Measurements from ENCODE around the gene TBCCD1.
"Not testable (repeated sequence)": the region's sequence is repeated elsewhere in the genome, so short reads cannot be mapped to it uniquely, and the experiment has no call there.

TBCCD1 gene

GRCh38 chr3:186596568-186597287, 29.6 kb upstream of the TBCCD1 start:
- DNase-seq: no peak

- DNase-seq: no peak
These were observed 27.5 kb upstream of the TBCCD1 start for GRCh38 chr3:186594591-186595113.

DNA sequence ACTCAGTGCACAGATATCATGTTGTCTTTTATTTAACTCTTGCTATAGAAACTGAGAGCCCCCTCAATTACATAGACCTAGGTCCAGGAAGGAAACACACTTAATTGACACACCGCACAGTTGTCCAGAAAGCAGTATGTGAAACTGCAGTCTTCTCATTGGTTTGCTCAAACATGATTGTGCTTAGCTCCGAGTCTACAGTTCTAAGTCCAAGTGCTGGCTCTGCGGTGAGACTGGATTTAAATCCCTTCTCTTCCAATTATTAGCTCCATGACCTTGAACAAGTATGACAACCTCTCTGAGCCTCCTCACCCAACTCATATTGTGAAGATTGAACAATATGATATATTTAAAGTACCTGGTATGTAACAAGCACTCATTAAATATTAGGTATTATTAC, 26.7 kb upstream of the TBCCD1 start:
- DNase-seq: no peak

DNA sequence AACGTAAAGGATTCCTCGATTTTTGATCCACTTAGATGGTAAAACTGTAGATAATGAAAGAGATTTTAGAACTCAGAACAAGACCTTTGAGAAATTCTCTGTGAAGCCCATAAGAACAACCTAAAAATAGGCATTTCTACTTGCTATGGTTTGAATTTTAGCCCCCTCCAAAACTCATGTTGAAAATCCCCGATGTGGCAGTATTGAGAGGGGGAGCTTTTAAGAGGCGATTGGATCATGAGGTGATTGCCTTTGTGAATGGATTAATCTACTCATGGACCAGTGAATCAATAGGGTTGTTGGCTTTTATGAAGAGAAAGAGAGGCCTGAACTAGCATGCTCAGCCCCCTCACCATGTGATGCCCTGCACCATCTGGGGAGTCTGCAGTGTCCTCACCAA, 25.5 kb upstream of the TBCCD1 start:
- DNase-seq: no peak

DNA sequence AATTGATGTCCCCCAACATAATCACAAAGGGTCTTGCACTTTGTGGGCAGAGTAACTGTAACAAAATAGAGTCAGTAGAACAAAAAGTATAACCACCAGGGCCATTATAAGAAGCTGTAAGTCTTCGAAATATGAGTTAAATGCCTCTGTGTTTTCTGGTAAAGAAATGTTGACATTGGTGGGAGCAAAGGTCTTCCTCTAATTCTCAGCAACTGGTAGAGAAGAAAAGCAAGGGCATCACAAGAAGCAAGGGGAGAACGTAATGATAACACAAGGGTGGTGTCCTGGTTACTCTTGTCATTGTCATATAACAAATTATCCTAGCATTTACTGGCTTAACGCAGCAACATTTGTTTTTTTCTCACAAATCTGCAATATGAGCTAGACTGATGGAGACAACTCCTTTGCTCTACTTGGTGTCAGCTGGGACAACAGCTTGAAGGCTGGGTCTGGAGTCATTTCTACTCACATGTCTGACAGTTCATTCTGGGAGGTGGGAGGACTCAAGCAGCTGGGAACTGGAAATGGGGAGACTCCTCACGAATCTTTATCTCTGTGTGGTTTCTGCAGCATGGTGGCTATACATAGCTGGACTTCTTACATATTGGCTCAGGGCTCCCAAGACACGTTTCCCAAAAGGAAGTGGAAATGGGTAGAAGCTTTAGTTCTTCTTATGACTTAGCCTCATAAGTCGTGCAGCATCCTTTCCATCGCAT, 23.6 kb upstream of the TBCCD1 start:
- no peak for DNase-seq

- no peak for DNase-seq
These were observed 22.9 kb upstream of the TBCCD1 start for GRCh38 chr3:186589856-186590579.

- DNase-seq: peak; percentile 12
These were observed 22.0 kb upstream of the TBCCD1 start for GRCh38 chr3:186589121-186589520.

GRCh38 chr3:186588632-186589031, 21.5 kb upstream of the TBCCD1 start:
- DNase-seq: no peak

DNA sequence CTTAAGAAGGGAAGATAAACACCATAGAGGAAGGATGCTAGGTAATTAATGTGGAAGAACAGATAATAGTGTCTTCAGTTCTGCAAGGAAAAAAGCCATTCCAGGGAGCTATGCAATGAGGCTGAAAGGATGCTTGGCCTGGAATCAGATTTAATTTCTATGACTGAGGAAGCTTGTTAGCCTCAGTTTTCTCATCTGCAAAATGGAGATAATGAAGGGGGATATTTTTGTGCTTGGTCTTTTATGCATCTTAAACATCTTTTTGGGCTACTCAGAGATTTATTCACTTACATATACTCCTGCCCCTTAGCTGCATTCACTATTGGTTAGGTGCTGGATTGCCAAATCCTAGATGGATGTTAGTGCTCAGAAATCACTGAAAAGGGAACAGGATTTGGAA, 20.0 kb upstream of the TBCCD1 start:
- no peak for DNase-seq

- not testable (repeated sequence) for DNase-seq
These were observed 19.1 kb upstream of the TBCCD1 start for GRCh38 chr3:186586245-186586644.

DNA sequence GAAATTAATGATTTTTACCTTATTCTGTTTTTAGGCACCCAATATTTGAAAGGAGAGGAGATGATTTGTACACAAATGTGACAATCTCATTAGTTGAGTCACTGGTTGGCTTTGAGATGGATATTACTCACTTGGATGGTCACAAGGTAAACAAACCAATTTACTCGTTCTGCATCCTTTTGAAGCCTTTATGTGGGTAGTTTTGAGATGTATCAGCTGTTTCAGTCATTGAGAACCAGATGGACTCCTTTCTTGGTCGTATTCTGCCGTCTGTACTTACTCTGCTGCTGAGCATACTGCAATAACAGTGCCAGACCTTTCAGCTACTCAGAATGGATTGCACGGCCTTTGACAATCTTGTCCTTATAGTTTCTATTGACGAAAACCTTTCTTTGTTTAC, 16.7 kb upstream of the TBCCD1 start:
- DNase-seq: no peak

DNA sequence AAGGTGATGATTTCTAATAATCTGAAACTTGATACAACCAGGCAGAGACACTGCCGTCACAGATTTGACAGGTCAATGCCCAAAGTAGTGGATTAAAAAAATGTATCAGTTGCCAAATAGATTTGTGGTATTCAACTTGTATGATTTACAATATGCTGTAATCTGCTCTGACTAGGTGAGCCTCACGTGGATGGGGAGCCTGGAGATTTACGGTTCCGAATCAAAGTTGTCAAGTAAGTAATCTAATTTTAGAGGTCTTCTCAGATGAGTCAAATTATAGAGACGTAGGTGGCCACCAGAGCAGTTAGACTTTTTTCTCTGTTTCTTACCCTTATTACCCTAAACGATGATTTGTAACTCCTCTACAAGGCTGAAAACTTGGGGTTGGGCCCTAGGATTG, 15.4 kb upstream of the TBCCD1 start:
- DNase-seq: no peak

DNA sequence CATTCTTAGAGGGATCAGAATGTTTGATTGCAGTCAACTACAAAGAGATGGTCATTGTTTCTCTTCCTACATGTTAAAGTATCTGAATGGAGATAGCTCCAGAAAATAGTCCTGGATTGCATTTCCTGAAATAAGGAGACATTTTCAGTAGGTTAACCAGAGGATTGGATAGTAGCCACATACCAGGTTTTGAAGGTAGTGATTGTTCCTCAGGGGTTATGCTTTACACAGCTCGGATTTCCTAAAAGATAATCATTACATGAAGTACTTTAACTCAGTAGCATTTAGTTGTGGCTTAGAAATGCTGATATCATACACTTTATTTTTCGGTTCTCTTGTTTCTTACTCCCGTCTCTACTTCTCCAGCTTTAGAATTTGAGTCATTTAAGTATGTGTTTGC, 13.6 kb upstream of the TBCCD1 start:
- no peak for DNase-seq

GRCh38 chr3:186577521-186577920, 10.4 kb upstream of the TBCCD1 start:
- DNase-seq: no peak

DNA sequence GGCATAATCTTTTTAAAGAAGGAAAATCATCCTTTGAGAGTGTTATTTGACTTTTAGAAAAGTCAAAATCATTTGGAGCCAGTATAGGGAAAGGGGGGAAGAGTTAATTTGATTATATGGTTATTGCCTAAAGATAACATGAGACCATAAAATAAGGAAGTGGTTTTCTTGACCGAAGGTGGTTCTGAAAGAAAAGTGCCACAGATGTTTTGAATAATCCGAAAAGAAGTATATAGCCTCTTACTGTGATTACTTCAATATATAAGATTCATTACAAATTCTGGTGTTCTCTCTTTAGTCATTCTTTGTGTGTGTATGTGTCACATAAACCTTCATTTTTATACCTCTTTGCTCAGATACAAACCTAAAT, 4.5 kb upstream of the TBCCD1 start:
- no peak for DNase-seq

- no peak for DNase-seq
These were observed 4.0 kb upstream of the TBCCD1 start for GRCh38 chr3:186570941-186571643.

DNA sequence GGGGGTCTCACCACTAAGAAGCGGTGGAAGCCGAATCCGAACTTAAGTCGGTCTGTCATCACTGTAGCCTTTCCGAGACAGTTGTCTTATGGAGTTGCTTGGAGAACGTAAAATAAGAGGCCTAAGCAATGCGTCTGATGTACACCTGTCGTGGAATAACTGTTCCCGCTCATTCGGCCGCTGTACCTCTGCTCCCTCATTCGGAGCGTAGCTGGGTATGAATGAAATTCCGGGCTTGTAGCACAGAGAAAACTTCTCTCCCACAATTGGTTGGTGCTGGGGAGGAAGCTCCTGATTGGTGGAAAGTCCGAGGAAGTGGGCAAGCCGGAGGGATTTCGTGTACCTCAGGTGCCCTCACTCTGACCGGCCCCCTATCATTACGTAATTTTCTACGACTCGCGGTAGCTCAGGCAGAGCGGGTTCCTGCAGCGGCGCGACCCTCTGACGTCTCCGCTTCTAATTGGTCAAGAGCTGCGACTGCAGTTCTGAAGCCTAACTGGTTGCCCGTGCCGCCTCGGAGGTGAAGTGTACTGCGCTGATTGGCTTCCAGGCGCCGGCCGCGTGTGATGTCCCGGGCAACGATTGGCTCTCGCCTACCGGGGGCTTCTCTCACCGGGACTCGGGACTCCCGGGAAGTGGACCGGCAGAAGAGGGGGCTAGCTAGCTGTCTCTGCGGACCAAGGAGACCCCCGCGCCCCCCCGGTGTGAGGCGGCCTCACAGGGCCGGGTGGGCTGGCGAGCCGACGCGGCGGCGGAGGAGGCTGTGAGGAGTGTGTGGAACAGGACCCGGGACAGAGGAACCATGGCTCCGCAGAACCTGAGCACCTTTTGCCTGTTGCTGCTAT, 3.2 kb upstream of the TBCCD1 start, which contains the start of gene DNAJB11:
DNAJB11 (plus strand) TSS at position 625 of the 845 bp plus-strand sequence; CDS start at position 803, 178 bp downstream.
- DNase-seq: peak; percentile 100

GRCh38 chr3:186569779-186570095, 2.6 kb upstream of the TBCCD1 start:
- no peak for DNase-seq

- DNase-seq: not testable (repeated sequence)
These were observed 2.2 kb upstream of the TBCCD1 start for GRCh38 chr3:186569361-186569760.

DNA sequence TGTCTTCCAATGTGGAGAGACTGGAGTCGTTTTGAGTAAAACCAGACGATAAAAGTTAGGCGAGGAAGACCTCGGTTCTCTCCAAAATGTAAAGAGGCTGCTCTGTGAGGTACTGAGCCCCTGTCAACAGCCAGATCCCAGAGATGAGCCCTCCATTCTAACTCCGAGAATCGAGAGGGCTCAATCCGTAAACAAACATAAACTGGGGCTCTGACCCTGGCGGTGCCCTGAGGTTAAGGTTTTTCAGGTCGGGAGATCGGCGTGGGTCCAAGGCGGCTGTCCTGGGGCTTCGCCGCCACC, 417 bp downstream of the TBCCD1 start:
- DNase-seq: no peak

DNA sequence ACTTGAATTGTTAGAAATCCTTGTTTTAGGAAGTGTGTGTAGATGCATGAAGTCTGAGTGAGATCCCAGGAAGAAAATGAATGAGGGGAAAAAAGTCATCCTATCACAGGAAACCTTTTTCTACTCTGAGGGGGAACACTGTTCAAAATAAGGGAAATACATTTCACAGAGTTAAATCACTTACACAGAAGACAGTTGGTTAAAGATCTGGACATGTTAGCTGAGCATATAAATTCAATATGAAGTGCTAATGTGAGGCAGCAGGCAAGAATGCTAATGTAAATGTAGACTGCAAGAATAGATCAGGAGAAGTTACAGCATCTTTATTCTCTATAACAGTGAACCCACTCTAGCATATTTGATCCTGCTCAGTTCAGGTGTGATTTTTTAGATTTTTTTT, 2.6 kb downstream of the TBCCD1 start:
- DNase-seq: no peak

DNA sequence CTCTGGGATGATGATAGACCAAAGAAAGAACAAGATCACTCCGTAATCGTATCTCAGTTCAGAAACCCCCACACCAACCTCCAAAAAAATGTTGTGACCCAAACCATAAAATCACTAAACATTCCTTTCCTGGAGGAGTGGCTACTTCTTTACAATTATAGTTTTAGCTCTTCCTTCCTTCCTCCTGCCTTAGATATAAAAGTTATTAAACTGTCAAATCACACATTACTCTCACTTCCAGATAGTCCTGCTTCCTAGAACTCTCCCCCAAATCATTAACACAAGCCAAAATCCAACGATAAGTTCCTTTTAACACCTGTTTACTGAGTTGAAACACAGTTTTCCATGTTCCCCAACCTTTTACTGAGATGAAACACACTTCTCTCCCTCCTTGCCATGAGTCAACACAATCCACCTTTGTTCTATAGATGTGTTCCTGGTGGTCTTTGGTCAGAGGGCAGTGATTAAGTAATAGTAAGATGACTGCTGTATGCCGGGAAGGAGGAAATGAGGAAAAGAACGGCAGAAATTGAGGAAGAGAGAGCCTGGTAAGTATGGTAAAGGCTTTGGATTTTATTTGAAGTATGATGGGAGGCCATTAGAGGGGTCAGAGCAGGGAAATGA, 14.6 kb downstream of the TBCCD1 start:
- DNase-seq: no peak

Measured in fibroblast of skin of back (primary cell).